Heart right ventricle (tissue), 16 donors: ENCODE results near the gene TRIM8. TPM values are rescaled to one million over a fixed set of nuclear protein-coding genes. Genes with fewer than 3 reads are reported as not detected.

Experiments used
- ATAC-seq, 8 donors: fragments of 200-7000 bp; cut with Tn5 transposase; one replicate each; pipeline ENCODE4 v1.9.1; 2020; ENCODE audit warnings: mild to moderate bottlenecking in 8 of 8, moderate library complexity in 8 of 8, moderate number of reproducible peaks in 1 of 8
- DNase-seq, 2 donors: peaks; one replicate each; pipeline ENCODE4 v3.0.0-alpha.2; 2020
- H3K27ac ChIP-seq, 10 donors: fragments of 200-600 bp; sonication (generic) in 2 of 10; one replicate each; pipeline versions ENCODE4 v1.5.0 to v1.8.0; 2020 to 2022; ENCODE audit warnings: mild to moderate bottlenecking in 3 of 10
- H3K27me3 ChIP-seq, 7 donors: fragments of 200-600 bp; one replicate each; pipeline ENCODE4 v1.8.0; 2021 to 2022; ENCODE audit warnings: mild to moderate bottlenecking in 2 of 7
- H3K36me3 ChIP-seq, 9 donors: fragments of 200-600 bp; sonication (generic) in 1 of 9; one replicate each; pipeline versions ENCODE4 v1.5.0 to v1.8.0; 2020 to 2022; ENCODE audit warnings: mild to moderate bottlenecking in 2 of 9
- H3K4me1 ChIP-seq, 9 donors: fragments of 200-600 bp; sonication (generic) in 1 of 9; one replicate each; pipeline versions ENCODE4 v1.5.0 to v1.8.0; 2020 to 2022; ENCODE audit warnings: mild to moderate bottlenecking in 4 of 9
- H3K4me3 ChIP-seq, 10 donors: fragments of 200-600 bp; sonication (generic) in 2 of 10; one replicate each; pipeline versions ENCODE4 v1.5.0 to v1.8.0; 2020 to 2022; ENCODE audit warnings: mild to moderate bottlenecking in 7 of 10, moderate library complexity in 2 of 10
- H3K9me3 ChIP-seq, 11 donors: fragments of 200-600 bp in 10 of 11; sonication (generic) in 2 of 11; one replicate each; pipeline versions ENCODE4 v1.5.0 to v1.8.0; 2013 to 2022; ENCODE audit warnings: mild to moderate bottlenecking in 2 of 11, control low read depth in 1 of 11, moderate library complexity in 1 of 11
- WGBS, 2 donors: extraction: QIAGEN DNeasy Blood & Tissue Kit; methylation state at CpG; one replicate each; pipeline ENCODE4 v1.1.7; 2013; ENCODE audit warnings: inconsistent platforms in 1 of 2; 5-methylcytosine and 5-hydroxymethylcytosine counted together
- intact Hi-C, 10 donors: fragments of 100-400 bp; cut with DNase I; formaldehyde crosslinking; loops; one replicate each; pipeline versions ENCODE4 v1.11.1 to v1.14.2; 2022
- long read RNA-seq, 3 donors: library from polyadenylated mRNA; unstranded; transcript quantifications; one replicate each; pipeline ENCODE4 v2.0.0, GENCODE V29; 2020 to 2021
- polyA plus RNA-seq, 2 donors: library from polyadenylated mRNA; stranded (reverse); fragments of 200-250 nt; gene quantifications; one replicate each; pipeline ENCODE4 v1.2.3, GENCODE V29; 2013
- total RNA-seq, 10 donors: library from RNA; stranded (reverse); fragmentation: NEBNext Ultra II Directional in 3 of 10; extraction: Animal tissue kit (Norgen Biotek cat#: 25700) in 3 of 10; gene quantifications; one replicate each; pipeline versions ENCODE4 v1.2.1 to v1.2.4, GENCODE V29; 2021 to 2023
- TF ChIP-seq, protein P1 (sequence below), 9 donors: fragments of 200-600 bp; sonication (generic) in 2 of 9; IDR thresholded peaks; one replicate each; pipeline versions ENCODE4 v1.5.0 to v1.8.0; 2021 to 2022; ENCODE audit warnings: antibody characterized with exemption in 9 of 9, mild to moderate bottlenecking in 5 of 9, moderate library complexity in 1 of 9
- donor health status: Arrhythmogenic right ventricular cardiomyopathy.
- donor health status: ischemic (EF 13 %, LVEDD 7.1; RV severe dilation, severe dysfunction).
- donor health status: healthy with polysubstance abuse.
- donor health status: DM: no; HTN: yes; CAD: no.
- donor health status: DM: no; HTN: no; CAD: no.
- donor health status: ischemic (EF 25% LVEDD 6.9; RV normal size, moderate dysfunction).
- donor health status: ischemic (EF 25% LVEDD 5.7; RV mildly dilated, moderate dysfunction).
- donor health status: healthy.
- donor health status: DM: yes; HTN: yes; CAD: no.
- donor health status: Ischemic cardiomyopathy.
- donor health status: ischemic (EF 35%, LVEDD 5.7; RV mildly dilated, moderate dysfunction).
- donor health status: nonischemic (EF 11% LVEDD 7.7; RV severe dilation, severe dysfunction).
- donor health status: DM: yes; HTN: yes; CAD: no.
- donor health status: PGD.
- donor health status: ischemic (EF 29% LVEDD 5.4; RV normal size, mild dysfunction).
- donor health status: nonischemic (EF 23%, LVEDD 6.1; RV moderate dilation, normal function).

TRIM8 gene, protein sequence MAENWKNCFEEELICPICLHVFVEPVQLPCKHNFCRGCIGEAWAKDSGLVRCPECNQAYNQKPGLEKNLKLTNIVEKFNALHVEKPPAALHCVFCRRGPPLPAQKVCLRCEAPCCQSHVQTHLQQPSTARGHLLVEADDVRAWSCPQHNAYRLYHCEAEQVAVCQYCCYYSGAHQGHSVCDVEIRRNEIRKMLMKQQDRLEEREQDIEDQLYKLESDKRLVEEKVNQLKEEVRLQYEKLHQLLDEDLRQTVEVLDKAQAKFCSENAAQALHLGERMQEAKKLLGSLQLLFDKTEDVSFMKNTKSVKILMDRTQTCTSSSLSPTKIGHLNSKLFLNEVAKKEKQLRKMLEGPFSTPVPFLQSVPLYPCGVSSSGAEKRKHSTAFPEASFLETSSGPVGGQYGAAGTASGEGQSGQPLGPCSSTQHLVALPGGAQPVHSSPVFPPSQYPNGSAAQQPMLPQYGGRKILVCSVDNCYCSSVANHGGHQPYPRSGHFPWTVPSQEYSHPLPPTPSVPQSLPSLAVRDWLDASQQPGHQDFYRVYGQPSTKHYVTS
- 100 to 1,000 TPM in 4 of 10 donors, 10 to 100 TPM in 6; 82.6 to 147 (median 90.4) TPM for total RNA-seq
- polyA plus RNA-seq: 10 to 100 TPM; 27.9 to 67.0 TPM
- long read RNA-seq, donor 1, full-length matches to known transcripts: 72 of 121 reads
- long read RNA-seq, donor 1, partial matches to known transcripts: 1 of 121 reads
- long read RNA-seq, donor 1, other reads (novel, unspliced or antisense): 48 of 121 reads
- long read RNA-seq, donor 2, full-length matches to known transcripts: 71 of 104 reads
- long read RNA-seq, donor 2, partial matches to known transcripts: 2 of 104 reads
- long read RNA-seq, donor 2, other reads (novel, unspliced or antisense): 31 of 104 reads
- long read RNA-seq, donor 3, full-length matches to known transcripts: 14 of 46 reads
- long read RNA-seq, donor 3, partial matches to known transcripts: 1 of 46 reads
- long read RNA-seq, donor 3, other reads (novel, unspliced or antisense): 31 of 46 reads

GRCh38 chr10:102644066-102644645 is at the start of gene TRIM8:
Gene TRIM8, plus strand, starts transcription at chr10:102644479. Its CDS starts 139 bp downstream, at chr10:102644618.
- intact Hi-C loops: loop anchor here in 3 of 10 donors (2.0 to 10.0 kb wide), 5 partner anchors 47 to 142 kb away; partner anchors contain the start of genes ACTR1A (in 2 of the 3), SUFU (in 2 of the 3), ARL3 (in 1 of the 3) and SFXN2 (in 1 of the 3)
- peak in 1 of 2 donors; percentile 69 for DNase-seq
- ATAC-seq: peak in 1 of 8 donors; percentile 1

DNA sequence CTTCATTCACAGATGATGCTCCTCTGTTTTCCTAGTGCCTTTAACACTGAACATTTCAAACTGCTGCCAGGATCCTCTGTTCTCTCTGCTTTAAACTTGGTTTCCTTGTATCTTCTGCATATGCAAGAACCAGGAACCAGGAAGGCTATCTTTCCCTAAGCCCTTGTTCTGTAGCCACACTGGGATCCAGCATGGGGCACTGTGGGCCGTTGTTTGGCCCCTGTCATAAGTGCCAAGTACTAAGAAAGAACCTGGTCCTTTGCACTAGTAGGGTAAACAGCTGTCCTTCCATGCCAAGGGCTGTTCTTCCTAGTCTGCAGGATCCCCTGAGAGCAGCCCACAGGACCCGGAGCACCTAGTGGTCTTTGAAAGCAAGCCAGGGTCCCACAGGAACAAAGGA is 49.0 kb upstream of the TRIM8 start:
- TF ChIP-seq, protein P1, sequence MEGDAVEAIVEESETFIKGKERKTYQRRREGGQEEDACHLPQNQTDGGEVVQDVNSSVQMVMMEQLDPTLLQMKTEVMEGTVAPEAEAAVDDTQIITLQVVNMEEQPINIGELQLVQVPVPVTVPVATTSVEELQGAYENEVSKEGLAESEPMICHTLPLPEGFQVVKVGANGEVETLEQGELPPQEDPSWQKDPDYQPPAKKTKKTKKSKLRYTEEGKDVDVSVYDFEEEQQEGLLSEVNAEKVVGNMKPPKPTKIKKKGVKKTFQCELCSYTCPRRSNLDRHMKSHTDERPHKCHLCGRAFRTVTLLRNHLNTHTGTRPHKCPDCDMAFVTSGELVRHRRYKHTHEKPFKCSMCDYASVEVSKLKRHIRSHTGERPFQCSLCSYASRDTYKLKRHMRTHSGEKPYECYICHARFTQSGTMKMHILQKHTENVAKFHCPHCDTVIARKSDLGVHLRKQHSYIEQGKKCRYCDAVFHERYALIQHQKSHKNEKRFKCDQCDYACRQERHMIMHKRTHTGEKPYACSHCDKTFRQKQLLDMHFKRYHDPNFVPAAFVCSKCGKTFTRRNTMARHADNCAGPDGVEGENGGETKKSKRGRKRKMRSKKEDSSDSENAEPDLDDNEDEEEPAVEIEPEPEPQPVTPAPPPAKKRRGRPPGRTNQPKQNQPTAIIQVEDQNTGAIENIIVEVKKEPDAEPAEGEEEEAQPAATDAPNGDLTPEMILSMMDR (IDR thresholded peaks at IDR 0.05): no peak
- intact Hi-C loops: loop anchor here in 3 of 10 donors (5.0 kb wide), 2 partner anchors 47 to 52 kb away; partner anchors contain the start of gene TRIM8 (in 1 of the 3)
- Histone ChIP-seq H3K4me3 (no peak overlapping the region), H3K27me3 (no peaks in the 10 kb centered on the region), H3K36me3 (peaks cover 0 to 67% (median 8%) of the 10 kb centered on the region in 9 donors), H3K27ac (peak overlapping the region in 6 of 10 donors; percentile 22 to 93 (median 75)), H3K4me1 (peaks cover 18 to 56% (median 50%) of the 10 kb centered on the region in 9 donors), H3K9me3 (no peaks in the 10 kb centered on the region)
- WGBS, 2 donors: 48 to 51% methylated on average over 2 of the region's 2 CpGs
- ATAC-seq (peak in 1 of 8 donors; percentile 28), DNase-seq (no peak)

More at GRCh38 chr10:102644066-102644645, at the start of gene TRIM8:
- no peaks in the 10 kb centered on the region for H3K9me3 ChIP-seq
- H3K27me3 ChIP-seq: no peaks in the 10 kb centered on the region
- TF ChIP-seq, protein P1 (IDR thresholded peaks at IDR 0.05): no peak
- H3K4me3 ChIP-seq: peak within 1 kb of the TSS; percentile 69 to 97 (median 90)
- H3K27ac ChIP-seq: peak within 1 kb of the TSS; percentile 95 to 100 (median 99)
- peaks cover 24 to 44% (median 33%) of the 10 kb centered on the region in 9 donors for H3K4me1 ChIP-seq
- 0 to 1% methylated on average over 65 to 80 of the region's 80 CpGs for WGBS, 2 donors
- peaks cover 0 to 16% (median 0%) of the 10 kb centered on the region in 9 donors for H3K36me3 ChIP-seq

DNA sequence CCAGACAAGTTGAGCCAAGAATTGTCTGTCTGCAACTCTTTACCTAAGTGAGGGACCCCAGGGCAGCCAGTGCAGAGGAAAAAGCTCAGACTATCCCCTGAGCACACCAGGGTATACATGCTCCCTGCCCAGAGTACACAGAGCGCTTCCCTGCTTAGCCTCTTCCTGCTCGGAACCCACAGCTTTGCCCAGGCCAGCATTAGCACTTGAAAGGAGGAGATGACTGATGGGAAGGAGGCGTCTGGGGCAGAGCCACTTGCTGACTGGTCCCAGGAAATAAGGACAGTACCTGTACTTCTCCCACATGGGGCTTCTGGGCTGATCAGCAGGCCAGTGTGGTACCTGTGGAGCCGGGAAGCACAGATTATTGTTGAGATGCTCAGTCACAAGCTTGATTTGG is 48.4 kb upstream of the TRIM8 start:
- ATAC-seq: no peak
- peaks cover 0 to 72% (median 8%) of the 10 kb centered on the region in 9 donors for H3K36me3 ChIP-seq
- H3K9me3 ChIP-seq: no peaks in the 10 kb centered on the region
- 88 to 89% methylated on average over 4 of the region's 4 CpGs for WGBS, 2 donors
- H3K27me3 ChIP-seq: no peaks in the 10 kb centered on the region
- no peak overlapping the region for H3K4me3 ChIP-seq
- TF ChIP-seq, protein P1 (IDR thresholded peaks at IDR 0.05): no peak
- intact Hi-C loops: loop anchor here in 4 of 10 donors (2.0 to 5.0 kb wide), 3 partner anchors 46 to 51 kb away; partner anchors contain the start of gene TRIM8 (in 2 of the 4)
- peak overlapping the region in 8 of 10 donors; percentile 22 to 93 (median 71) for H3K27ac ChIP-seq
- peaks cover 20 to 62% (median 56%) of the 10 kb centered on the region in 9 donors for H3K4me1 ChIP-seq
- no peak for DNase-seq
